Measurements from ENCODE around the gene TBC1D10B.

DNA sequence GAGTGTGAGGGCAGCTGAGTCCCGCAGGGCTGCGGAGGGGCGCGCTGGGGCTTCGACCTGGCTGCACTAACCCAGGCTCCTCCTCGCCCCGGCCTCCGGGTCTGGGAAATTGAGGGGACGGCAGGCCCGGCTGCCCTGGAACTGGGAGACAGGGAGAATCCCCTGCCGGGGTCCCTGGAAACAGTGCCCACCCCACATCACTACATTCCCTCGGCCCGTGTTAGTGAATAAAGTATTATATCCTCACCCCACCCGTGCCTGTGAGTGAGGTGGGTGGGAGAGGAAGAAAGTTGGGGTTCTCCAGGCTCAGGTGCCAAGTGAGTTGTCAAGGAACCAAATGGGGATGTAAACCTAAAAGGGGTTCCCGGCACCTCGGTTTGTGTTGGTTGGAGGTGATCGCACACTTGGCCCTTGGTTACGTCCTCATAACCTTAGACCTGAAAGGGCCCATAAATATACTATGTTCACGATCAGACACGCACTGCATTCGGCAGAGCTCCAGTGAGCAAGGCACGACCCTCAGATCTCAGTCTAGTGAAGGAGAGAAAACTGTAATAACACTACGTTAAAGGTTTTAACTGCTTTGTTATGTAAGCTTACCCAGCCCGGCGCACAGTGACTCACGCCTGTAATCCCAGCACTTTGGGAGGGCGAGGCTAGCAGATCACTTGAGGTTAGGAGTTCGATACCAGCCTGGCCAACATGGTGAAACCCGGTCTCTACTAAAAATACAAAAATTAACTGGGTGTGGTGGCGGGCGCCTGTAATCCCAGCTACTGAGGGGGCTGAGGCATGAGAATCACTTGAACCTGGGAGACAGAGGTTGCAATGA, 48.3 kb upstream of the TBC1D10B start:
- TF ChIP-seq EP300 (IDR thresholded peaks at IDR 0.05; ENCODE audit: borderline replicate concordance) (no peak), RAD21 (IDR thresholded peaks at IDR 0.05; ENCODE audit: low read depth) (no peak), YY1 (IDR thresholded peaks at IDR 0.05; ENCODE audit: low read depth) (no peak)

Measured in Ishikawa (cell line).